Peyer's patch (tissue), 4 donors: ENCODE results near the gene ADCY2.

Source experiments
- CTCF ChIP-seq, 6 experiments: fragments of 450-650 bp in 4 of 6; fragments of 200-600 bp in 2 of 6; sonication (generic) in 1 of 6; IDR thresholded peaks; one replicate each; pipeline ENCODE4 v1.5.1; 2017 to 2019; ENCODE audit warnings: antibody characterized with exemption in 6 of 6, mild to moderate bottlenecking in 3 of 6, moderate library complexity in 1 of 6
- POLR2A ChIP-seq, 2 donors: fragments of 450-650 bp; IDR thresholded peaks; one replicate each; pipeline ENCODE4 v1.5.1; 2017; ENCODE audit warnings: antibody characterized with exemption in 2 of 2, mild to moderate bottlenecking in 2 of 2, moderate library complexity in 2 of 2

- no peak for TF ChIP-seq CTCF (IDR thresholded peaks at IDR 0.05)
- no peak for TF ChIP-seq POLR2A (IDR thresholded peaks at IDR 0.05)
Observed at GRCh38 chr5:7419367-7419766, 23.4 kb downstream of the ADCY2 start.
